Activated CD4-positive, alpha-beta T cell treated with anti-CD3 and anti-CD28 coated beads, Interleukin-2, Interleukin-6, amounts not matched to agents 100 ng/mL and 50 ng/mL, durations not matched to agents 16 hours and 8 hours (primary cell): ENCODE measurements around the gene FGF14.
"Not testable (repeated sequence)": the region's sequence is repeated elsewhere in the genome, so short reads cannot be mapped to it uniquely, and the experiment has no call there.

ENCODE experiments used
- DNase-seq: peaks from one replicate; pipeline ENCODE4 v3.0.0-alpha.2; 2020

FGF14 gene

DNA sequence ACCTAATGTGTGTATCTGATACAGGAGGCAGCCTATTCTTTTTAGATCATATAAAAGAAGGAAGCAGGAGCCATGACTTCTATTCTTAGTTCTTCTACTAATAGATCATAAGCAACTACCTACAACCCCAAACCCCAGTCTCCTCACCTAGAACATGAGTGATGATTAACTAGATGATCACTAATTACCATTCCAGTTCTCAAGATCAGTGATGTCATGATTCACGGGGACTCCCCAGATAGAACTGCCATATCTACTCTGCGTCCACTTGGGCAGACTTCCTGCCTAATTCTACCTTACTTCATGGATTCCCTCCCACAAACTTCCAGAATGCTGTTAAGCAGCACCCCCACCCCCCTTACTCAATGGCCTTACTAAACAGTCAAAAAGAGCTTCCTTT is 380.1 kb downstream of the FGF14 start:
- DNase-seq, result no peak

DNA sequence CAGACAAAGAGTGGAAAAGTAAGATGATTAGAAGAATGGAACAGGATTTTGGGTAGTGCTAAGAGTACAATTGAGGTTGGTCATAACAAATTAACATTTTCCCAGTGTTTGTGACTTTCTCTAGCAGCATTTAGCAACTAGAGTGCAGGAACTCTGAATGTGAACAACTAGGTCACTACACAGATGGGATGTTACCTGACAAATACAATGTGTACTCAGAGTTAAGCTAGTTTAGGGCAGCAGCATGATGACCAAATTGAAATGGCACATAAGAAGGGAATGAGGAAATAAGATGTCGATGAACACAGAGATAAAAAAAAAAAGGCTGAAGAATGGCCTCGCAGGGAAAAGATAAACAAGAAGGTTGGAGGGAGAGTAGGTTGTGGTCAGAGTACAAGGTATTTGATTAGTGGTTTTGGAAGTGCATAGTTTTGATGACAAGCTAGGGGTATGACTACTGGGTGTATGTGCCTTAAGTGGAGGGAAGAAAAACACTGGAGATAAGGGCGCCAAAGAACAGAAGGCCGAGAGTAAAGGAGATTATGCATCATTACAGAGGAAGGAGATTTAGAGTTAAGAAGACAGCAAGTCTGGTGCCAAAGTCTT is 381.1 kb downstream of the FGF14 start:
- DNase-seq, result no peak

DNA sequence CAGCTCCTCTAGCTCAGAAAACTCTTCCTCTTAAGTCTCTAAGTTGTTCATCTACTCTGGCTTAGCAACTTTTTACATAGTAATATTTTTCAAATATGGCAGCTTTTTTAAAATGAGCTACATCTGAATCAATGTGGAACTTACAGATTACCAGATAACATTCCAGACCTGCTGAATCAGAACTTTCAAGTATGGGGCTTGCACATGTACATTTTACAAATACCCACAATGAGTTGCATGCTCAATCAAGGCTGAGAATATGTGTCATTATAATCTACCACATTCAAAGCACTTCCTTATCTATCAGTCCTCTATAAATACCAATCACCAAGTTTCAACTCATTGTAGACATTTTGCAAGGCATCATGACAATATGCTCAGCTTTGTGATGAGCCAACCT is 383.1 kb downstream of the FGF14 start:
- DNase-seq, result no peak

DNA sequence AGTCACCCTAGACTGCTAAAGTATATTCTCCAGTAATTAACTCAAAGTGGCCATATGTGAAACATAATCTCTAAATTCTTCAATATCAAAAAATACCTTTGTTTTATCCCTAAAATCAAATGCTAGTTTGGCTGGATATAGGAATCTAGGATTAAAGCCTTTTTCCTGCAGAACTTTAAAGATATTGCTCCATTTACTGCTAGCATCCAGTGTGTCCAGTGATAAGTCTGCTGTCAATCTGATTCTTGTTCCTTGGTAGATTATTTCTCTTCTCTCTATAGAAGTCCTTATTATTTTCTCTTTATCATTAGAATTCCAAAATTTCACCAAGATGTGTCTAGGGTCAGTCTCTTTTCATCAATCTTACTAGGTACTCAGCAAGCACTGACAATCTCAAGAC is 384.6 kb downstream of the FGF14 start:
- DNase-seq, result no peak

DNA sequence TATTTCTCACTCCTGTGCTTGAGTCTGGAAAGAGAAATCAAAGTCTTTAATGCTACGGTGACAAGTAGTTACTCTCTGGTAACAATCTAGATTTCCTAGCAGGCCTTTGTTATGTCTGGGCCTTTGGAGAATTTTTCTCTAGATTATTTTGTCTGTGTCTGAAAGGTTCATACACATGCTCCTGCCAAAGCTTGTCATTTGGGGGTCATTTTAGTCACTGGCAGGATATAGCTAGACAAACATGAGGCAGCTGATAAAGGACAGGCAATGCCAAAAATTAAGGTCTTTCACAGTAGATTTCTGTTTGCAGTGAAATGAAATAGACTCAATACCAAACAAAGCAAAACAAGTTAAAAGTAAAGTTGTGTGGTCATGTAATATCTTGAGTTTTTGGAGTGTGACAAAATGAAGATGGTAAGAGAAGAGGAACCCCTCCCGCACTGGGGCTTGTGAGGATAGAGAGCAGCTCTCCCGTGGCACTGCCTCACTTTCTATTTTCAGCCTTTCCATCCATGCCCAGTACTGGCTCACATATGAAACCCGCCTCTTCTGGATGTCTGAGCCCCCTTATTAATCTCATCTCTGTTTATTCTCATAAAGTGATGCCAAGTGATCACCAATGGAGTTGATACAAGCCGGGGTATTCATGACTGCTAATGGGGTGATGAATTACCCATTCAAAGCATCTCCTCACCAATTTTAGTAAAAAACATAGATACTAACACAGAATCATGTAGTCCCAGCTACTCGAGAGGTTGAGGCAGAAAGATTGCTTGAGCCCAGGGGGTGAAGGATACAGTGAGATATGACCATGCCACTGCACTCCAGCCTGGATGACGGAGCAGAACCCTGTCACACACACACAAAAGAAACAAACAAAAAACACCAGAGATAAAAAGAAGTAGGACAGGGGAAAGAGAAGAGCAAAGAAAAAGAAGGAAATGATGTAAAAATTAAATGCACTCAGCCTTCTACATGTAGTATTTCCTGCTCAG is 389.3 kb downstream of the FGF14 start:
- DNase-seq, result no peak

DNA sequence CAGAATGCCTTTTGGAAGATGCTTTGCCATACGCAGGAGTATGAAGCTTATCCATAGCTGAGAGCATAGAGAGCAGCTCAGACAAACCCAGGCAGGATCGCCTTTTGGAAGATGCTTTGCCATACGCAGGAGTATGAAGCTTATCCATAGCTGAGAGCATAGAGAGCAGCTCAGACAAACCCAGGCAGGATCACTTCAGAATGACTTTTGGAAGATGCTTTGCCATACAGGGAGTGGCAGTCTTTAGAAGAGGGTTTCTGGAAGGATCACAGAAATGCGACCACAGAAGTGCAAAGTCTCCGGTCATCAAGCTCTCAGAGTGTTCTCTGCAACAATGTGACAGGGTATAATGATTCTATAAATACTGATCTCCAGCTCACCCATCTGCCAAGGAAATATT is 390.4 kb downstream of the FGF14 start:
- DNase-seq, result not testable (repeated sequence)

DNA sequence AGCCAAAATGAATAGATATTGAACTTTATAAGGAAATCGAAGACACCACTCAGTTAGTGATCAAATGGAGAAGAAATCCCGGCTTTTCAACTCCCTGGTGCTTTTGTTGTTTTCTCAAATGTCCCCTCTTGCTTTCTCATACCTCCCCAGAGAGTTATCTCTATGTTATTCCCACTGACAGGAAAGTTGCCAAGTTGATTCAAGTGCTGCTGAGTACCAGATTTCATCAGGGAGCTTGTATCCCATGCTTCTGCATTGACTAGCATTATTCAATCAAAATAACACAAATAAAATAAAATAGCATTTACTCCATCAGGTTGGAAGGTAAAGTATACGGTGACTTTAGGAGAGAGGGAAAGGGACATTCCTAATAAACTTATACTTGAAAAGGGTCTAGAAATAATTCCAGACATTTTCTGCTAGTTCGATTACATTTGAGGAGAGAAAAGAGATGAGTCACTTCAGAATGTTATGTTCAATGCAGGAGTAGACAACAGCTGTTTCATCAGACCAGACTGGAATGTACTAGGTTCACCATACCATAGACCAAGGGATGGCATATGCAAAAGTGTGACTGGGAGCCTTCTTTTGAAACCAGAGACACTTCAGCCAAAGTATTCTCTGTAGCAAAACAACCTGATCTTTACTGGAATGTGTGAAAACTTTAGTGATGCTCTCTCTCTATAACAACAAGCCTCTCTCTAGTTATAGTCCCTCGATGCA is 397.8 kb downstream of the FGF14 start:
- no peak for DNase-seq

DNA sequence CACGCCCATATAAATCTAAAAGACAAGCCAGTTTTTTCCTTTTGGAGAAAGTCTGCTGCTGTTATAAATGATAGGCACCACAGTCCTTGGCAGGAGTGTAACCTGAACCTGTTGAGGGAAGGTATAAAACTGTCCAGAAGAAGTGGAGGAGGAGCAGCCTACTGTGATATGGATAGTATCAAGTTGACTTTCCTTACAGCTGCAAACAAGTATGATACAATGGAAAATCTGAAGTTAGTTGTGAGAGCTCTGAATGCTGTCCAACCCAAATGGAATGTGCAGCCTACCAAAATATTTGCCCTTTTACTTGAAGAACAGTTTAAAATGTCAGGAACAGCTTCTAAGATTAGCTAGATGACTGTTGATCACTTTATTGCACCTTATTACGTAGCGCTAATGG is 399.6 kb downstream of the FGF14 start:
- DNase-seq, result no peak

DNA sequence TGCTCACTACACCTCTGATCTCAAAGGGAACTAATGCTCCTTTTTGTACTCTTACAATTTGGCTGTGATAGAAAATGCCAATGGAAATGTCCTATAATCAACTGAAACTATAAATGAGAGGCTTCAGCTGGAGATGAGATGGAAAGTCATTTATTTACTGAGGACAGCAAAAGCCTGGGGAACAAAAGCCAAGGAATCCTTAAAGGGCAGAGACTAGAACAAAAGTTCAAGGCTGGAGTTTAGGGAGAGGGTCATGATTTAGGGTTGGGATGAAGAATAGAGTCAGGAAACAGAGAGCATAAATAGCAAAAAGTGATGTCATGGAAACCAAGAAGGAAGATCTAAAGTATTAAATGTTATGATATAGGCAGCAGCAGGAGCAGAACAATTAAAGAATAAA is 401.1 kb downstream of the FGF14 start:
- no peak for DNase-seq

DNA sequence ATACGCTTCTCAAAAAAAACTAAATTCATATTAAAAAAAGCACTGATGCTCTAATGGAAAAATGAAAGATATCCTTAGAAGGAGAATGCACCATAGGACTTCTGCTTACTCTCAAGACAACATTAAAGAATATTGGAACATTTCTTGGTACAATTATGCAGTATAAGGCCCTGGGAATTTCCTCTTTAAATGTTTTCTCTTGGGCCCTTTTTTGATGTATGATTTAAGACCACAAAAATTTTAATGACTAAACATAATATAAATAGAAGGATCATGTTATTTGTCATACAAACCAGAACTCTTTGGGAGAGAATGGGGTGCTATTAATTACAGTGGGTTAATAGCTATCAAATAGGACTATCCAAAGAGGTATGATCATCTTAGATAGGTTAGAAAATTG is 403.7 kb downstream of the FGF14 start:
- DNase-seq, result no peak

DNA sequence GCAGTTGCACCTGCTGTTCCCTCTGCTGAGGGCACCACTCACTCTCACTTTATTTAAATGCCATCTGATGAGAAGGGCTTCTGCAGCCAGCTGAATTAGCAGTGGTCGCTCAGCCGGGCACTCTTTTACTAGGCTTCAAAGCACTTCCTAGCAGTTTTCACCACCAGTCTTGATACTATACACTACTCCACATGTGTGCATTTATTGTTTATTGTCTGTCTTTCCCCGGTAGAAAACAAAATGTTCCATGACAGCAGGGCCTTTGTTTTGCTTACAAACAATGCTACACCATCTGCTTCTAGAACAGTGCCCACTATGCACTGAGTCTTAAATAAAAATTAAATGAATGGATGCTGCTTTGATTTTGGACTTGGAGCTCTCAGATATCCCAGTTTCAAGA is 404.9 kb downstream of the FGF14 start:
- DNase-seq, result no peak

DNA sequence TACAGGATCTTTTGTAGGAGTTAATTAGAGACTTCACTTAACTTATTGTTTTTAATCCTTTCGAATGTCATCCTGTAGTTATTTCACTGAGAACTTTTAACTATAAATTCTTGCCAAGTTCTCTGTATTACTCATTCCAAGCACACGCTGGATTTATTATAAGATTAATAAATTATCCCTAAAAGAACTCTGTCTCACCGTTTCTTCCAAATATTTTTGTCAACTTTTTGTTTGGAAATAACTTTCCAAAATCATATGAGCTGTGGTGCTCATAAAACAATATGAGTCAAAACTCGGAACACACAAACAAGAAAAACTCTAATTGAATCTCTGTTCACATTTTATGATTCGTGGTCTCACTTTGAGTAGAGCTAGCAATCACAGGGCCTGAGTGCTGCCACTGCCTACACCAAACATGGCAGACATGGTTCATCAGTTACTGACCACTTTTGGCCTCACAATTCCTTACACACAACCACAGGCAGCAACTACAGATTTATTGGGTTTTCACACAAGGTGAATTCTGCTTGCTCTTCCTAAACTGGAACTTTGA is 412.0 kb downstream of the FGF14 start:
- no peak for DNase-seq

DNA sequence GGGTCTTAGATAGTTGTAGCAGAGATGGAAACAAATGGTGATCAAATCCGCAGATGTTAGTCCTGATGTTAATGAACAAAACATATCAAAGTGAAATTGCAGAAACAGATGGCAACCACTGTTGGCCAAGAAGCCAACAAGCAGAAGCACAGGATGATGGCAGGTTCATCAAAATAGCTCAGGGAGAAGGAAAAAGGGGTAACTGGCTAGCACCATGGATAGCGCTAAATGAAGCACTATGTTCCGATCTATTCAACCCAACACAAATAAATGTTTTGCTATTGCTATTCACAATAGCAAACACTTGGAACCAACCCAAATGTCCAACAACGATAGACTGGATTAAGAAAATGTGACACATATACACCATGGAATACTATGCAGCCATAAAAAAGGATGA is 413.7 kb downstream of the FGF14 start:
- no peak for DNase-seq

DNA sequence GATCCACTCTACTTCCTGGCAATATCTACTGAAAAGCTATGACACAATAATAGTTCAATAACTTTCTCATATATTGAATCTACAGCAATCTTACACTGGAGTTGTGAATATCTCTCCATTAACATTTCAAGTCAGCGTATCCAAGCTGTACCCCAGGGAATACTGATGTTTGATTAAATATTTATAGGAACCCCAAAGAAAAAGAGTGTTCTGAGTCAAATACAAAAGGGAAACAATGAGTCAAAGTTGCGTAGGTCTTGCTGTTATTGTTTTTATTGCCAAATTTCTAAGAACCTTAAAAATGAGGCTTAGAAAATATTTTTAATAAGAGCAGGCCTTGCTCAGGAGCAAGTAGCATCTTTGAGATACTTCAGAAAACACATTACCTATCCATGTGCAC is 415.5 kb downstream of the FGF14 start:
- no peak for DNase-seq

DNA sequence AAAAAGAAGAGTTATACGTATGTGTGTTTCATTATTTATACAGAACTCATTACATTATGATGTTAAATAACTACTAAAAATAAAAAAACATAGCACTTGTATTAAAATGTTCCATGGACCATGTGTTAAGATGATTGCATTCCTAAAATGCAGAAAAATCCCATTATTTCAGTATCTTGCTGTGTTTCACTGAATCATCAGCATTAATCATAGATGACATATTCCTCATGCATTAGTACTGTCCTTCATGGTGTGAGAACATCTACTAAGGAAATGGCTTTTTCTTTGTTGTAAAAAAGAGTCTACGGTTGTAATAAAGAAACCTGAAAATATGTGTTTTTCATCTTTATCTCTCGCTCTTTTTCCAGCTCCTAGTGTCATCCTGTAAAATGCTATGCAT is 416.5 kb downstream of the FGF14 start:
- DNase-seq, result no peak

DNA sequence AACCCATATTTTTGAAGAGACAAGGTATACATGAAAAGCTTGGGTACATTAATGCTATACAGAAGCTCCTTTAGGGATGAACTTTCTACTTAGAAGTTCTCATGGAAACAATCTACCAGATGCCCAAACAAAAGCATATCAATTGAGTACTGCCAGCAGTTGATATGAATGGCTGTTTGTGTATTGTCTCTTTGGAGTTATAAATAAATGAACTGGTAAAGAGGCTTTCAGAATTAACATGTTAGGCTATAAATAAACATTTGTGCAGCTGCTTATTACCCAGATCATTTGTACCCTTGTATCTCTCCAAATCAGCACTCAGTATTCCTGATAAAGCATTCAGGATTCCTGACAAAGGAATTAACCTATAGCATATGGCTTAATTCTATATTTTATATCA is 418.9 kb downstream of the FGF14 start:
- DNase-seq, result no peak

DNA sequence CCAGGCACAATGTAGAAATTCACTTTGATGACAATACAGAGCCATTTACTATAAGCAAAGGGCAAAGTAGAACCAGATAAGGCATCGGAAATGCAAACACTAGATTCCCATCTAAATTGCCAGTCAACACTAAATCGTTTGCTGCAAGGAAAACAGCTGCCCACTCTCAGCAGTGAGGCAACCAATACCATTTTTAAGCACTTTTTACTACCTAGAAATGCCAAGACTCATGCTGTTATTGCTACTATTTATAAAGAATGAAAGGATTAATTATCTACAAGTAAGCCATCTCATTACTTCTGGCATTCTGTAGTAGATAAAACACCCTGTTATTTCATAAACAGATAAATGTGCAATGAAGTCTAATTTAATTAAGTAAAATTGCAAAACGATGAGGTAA is 422.0 kb downstream of the FGF14 start:
- DNase-seq, result no peak

DNA sequence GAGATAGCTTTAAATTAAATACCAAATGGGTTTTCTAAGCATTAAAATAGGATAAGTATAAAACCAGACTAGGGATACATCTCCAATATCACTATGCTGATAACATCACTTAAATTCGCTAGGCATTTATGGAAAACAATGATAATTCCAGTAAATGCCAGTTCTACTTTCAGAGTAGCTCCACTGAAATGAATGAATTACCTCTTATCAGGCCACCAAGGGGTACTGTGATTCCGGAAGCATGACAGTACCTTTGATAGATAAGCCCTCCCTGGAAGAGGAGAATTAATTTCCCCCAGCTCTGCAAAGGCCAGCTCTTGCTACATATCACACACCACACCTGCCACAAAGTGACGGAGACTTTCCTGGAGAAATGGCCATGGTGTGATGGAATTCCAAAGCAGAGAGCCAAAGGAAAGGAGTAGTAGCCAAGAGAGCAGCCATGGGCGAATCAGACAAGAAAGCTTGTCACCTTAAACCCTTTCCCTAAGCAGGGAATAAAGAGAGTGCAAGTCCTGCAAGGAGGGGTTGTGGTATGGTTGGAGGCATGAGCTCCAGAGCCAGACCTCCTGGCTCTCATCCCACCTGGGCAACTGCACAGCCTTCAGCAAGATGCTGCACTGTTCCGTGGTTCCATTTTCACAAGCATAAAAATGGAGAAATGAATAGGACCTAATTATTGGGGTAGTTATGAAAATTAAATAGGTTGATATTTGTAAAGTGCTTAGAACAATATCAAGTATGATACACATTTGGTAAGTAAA is 423.1 kb downstream of the FGF14 start:
- no peak for DNase-seq

DNA sequence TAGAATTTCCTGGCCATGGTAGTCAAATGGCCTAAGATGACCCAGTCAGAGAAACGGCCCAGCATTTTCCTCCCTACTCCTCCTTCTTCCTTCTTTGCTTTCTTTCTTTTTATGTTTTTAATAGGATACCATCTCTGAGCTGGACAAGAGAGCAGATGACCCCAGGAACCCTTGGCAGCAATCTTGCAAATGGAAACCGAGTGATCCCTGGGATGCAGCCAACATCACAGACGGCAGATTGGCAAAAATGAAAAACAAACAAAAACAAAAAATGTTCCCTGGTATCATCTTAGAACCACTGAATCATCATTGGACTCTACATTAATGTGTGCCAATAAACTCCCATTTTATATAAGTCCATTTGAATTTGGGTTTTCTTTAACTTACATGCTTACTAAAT is 424.4 kb downstream of the FGF14 start:
- DNase-seq, result no peak

DNA sequence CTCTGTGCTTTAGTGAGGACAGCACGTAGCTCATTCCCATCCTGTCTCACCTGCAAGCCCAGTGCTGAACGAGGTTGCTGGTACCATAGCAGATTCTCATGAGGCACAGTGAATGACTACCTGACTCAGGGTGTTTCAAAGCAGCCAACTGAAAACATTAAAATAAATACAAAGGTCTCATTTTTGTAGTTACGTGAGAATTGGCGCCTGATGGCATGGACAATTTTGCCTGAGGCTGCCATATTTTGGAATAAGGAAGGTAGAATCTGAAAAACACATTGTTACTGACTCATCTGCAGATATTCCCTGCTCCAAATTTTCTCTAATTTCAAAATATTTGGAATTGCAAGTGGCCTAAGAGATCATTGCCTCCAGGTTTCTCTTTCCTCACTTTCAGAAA is 429.7 kb downstream of the FGF14 start:
- DNase-seq, result no peak

DNA sequence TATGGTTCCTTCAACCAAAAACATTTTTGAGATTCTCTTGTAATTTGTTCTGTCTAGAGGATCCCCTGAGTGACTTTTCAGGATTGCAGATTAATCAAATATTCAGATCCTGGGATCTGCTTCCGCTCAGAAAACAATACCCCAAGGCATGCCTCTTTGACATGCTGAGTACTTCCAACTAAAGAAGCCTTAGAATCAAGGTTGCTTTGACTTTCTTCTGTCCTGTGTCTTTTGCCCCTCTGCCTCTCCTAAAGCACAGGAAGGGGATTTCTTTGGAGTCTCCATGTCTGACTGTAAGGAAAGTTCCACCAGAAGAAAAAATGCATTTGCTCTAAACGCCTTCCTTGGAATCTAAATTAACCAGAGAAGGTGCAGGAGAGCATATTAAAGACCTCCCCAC is 431.5 kb downstream of the FGF14 start:
- no peak for DNase-seq

DNA sequence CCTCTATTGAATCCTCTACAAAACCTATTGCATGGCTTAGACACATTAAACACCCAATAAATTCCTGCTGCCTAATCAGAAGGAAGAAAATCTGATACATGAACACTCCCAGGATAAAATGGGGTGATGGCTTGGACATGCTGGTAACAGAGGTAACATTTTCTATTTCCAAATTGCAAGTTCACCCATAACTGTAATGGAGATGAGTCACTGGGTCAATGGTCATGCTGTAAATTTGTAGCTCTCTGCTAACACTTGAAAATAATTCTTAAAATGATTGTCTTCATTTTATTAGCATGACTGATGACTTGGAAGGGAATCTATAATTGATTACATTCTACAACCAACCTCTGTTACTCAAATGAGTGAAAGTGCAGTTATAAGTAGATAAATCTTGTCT is 434.1 kb downstream of the FGF14 start:
- no peak for DNase-seq

DNA sequence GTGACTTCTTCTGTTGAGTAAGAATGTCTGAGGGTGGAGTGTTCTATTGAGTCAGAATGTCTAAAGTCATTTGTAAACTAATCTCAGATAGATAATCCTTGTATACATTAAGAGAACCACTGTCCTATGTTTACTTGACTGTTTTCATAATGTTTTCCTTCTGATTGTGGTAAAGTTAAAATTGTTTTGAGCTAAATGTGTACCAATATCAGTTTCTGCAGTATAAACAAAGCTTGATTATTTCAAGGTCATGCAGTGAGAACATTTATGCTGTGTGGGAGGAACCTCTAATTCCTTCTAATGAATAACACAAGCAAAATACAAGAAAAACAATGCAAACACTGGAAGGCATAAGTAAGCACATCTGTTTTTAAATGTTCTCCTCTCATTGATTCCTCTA is 434.6 kb downstream of the FGF14 start:
- no peak for DNase-seq
